ENCODE data around the gene PSIP1. TPM values are rescaled to one million over a fixed set of nuclear protein-coding genes. Genes with fewer than 3 reads are reported as not detected.
A peak's percentile ranks its signal among the peaks of the same experiment; 100 is the strongest.

Gene PSIP1
- total RNA-seq, 1 experiment from 2014 or later: 42.9 TPM

- Histone ChIP-seq H3K9me2 (replicated peaks; ENCODE audit: low read length) (no peaks in the 10 kb centered on the region), H3K9ac (ENCODE audit: low read length) (peak overlapping the region; percentile 92), H3F3A (ENCODE audit: low read length, unreplicated experiment) (no peaks in the 10 kb centered on the region), H3K9me3 (ENCODE audit: low read length) (no peaks in the 10 kb centered on the region), H3K4me3 (ENCODE audit: low read length) (peak overlapping the region; percentile 94), H3K4me1 (ENCODE audit: insufficient read depth, low read length) (peaks cover 16% of the 10 kb centered on the region), H3K36me3 (ENCODE audit: low read depth, low read length) (peaks cover 21% of the 10 kb centered on the region; the same call in 1 of the 2 replicates), H3K27me3 (ENCODE audit: low read length) (no peaks in the 10 kb centered on the region), H4K20me1 (ENCODE audit: low read length) (no peaks in the 10 kb centered on the region), H3K4me2 (ENCODE audit: low read length) (peak overlapping the region; percentile 79), H3K79me2 (ENCODE audit: low read length) (peaks cover 40% of the 10 kb centered on the region), H2AFZ (ENCODE audit: low read length) (peak overlapping the region; percentile 84), H3K27ac (ENCODE audit: low read length) (no peak overlapping the region)
- no TSS peak for BruUV-seq (replicated peaks)
- intact Hi-C loops (cut with micrococcal nuclease): loop anchor here (2.0 to 5.0 kb wide), 2 partner anchors 117 to 184 kb away; partner anchors contain the start of gene TTC39B
- ATAC-seq: peak; percentile 24
- peak; percentile 27 for DNase-seq
- POLR2A ChIA-PET (ENCODE audit: unreplicated experiment): no interaction called here
- TF ChIP-seq CTCF (conservative IDR thresholded peaks at IDR 0.05; ENCODE audit: low read depth, low read length): peak; percentile 32; the same call in 1 of the 2 replicates
- TF ChIP-seq EZH2 (IDR thresholded peaks at IDR 0.05; ENCODE audit: low read length, unreplicated experiment): no peak
- CTCF ChIA-PET: no interaction called here
These were observed 87.4 kb downstream of the PSIP1 start for GRCh38 chr9:15423231-15423985.

GRCh38 chr9:15422372-15423230 is 88.2 kb downstream of the PSIP1 start, which contains the start of gene SNAPC3:
Gene SNAPC3 (plus strand): TSS chr9:15422876. CDS start chr9:15422880, 4 bp downstream.
- ATAC-seq: peak; percentile 97
- H3K9me3 ChIP-seq (ENCODE audit: low read length): no peaks in the 10 kb centered on the region
- peak within 1 kb of the TSS; percentile 92 for H3K9ac ChIP-seq (ENCODE audit: low read length)
- H2AFZ ChIP-seq (ENCODE audit: low read length): peak within 1 kb of the TSS; percentile 98
- no peaks in the 10 kb centered on the region for H3K9me2 ChIP-seq (replicated peaks; ENCODE audit: low read length)
- H3K27ac ChIP-seq (ENCODE audit: low read length): peak within 1 kb of the TSS; percentile 48
- no peak for TF ChIP-seq EZH2 (IDR thresholded peaks at IDR 0.05; ENCODE audit: low read length, unreplicated experiment)
- no peak for TF ChIP-seq EZH2phosphoT487 (IDR thresholded peaks at IDR 0.05; ENCODE audit: borderline replicate concordance, low read length)
- TF ChIP-seq CTCF (conservative IDR thresholded peaks at IDR 0.05; ENCODE audit: low read depth, low read length): no peak
- ChIA-PET CTCF (no interaction called here), POLR2A (ENCODE audit: unreplicated experiment) (no interaction called here)
- BruUV-seq (replicated peaks): no TSS peak
- intact Hi-C loops (cut with micrococcal nuclease): loop anchor here (2.0 to 5.0 kb wide), 2 partner anchors 116 to 185 kb away; partner anchors contain the start of gene TTC39B
- peak; percentile 90 for DNase-seq
- no peaks in the 10 kb centered on the region for H3F3A ChIP-seq (ENCODE audit: low read length, unreplicated experiment)
- H3K4me3 ChIP-seq (ENCODE audit: low read length): peak within 1 kb of the TSS; percentile 94
- no peaks in the 10 kb centered on the region for H3K27me3 ChIP-seq (ENCODE audit: low read length)
- H4K20me1 ChIP-seq (ENCODE audit: low read length): no peaks in the 10 kb centered on the region
- peaks cover 40% of the 10 kb centered on the region for H3K79me2 ChIP-seq (ENCODE audit: low read length)
- peaks cover 21% of the 10 kb centered on the region; the same call in 1 of the 2 replicates for H3K36me3 ChIP-seq (ENCODE audit: low read depth, low read length)
- H3K4me1 ChIP-seq (ENCODE audit: insufficient read depth, low read length): peaks cover 16% of the 10 kb centered on the region
- H3K4me2 ChIP-seq (ENCODE audit: low read length): peak within 1 kb of the TSS; percentile 79

All from PC-3 (cell line).